Activated T-helper 1 cell treated with anti-CD3 and anti-CD28 coated beads, Interleukin-12 subunit alpha, Interleukin-12 subunit beta, Interleukin-2, Interleukin-4 antibody, amounts not matched to agents 30 ng/mL and 10 ng/mL and 1 ng/mL, durations not matched to agents 14 hours and 24 hours and 36 hours (primary cell): ENCODE data around the gene IBSP. TPM values are rescaled to one million over a fixed set of nuclear protein-coding genes. Genes with fewer than 3 reads are reported as not detected.

Source experiments
- DNase-seq: peaks from one replicate; pipeline ENCODE4 v3.0.0; 2021; ENCODE audit warnings: low spot score
- H3K27ac Mint-ChIP-seq: one replicate; pipeline ENCODE4 v1.8.0; 2021; ENCODE audit warnings: mild to moderate bottlenecking, mixed read lengths
- H3K27me3 Mint-ChIP-seq: one replicate; pipeline ENCODE4 v1.8.0; 2022; ENCODE audit warnings: mild to moderate bottlenecking, moderate library complexity, mixed read lengths; ENCODE audit not compliant: insufficient read depth
- H3K36me3 Mint-ChIP-seq: one replicate; pipeline ENCODE4 v1.8.0; 2021; ENCODE audit warnings: low read depth, mixed read lengths
- H3K4me1 Mint-ChIP-seq: one replicate; pipeline ENCODE4 v1.8.0; 2021; ENCODE audit warnings: low read depth, mixed read lengths
- H3K4me3 Mint-ChIP-seq: one replicate; pipeline ENCODE4 v1.8.0; 2021; ENCODE audit warnings: mild to moderate bottlenecking, moderate library complexity, mixed read lengths
- H3K9me3 Mint-ChIP-seq: one replicate; pipeline ENCODE4 v1.8.0; 2021; ENCODE audit warnings: mixed read lengths
- intact Hi-C: fragments of 100-400 bp; cut with micrococcal nuclease; formaldehyde crosslinking; loops from one replicate; pipeline ENCODE4 v1.15.1; 2024
- total RNA-seq: library from RNA; stranded (reverse); gene quantifications from 2 replicates; pipeline ENCODE4 v1.2.3, GENCODE V29; 2022

The IBSP gene
- total RNA-seq, 1 donor from 2014 or later = not detected

- H3K4me3 Mint-ChIP-seq = no peak overlapping the region
- DNase-seq = no peak
- no peaks in the 10 kb centered on the region for H3K9me3 Mint-ChIP-seq
- peaks cover 4% of the 10 kb centered on the region for H3K4me1 Mint-ChIP-seq
- no peak overlapping the region for H3K27ac Mint-ChIP-seq
- intact Hi-C loops = loop anchor here (10.0 kb wide), 2 partner anchors 349 to 469 kb away; no protein-coding TSS in a partner anchor
- H3K27me3 Mint-ChIP-seq = peaks cover 35% of the 10 kb centered on the region
- no peaks in the 10 kb centered on the region for H3K36me3 Mint-ChIP-seq
Observed at GRCh38 chr4:87843936-87844335, 44.6 kb downstream of the IBSP start.

- peaks cover 33% of the 10 kb centered on the region for H3K27me3 Mint-ChIP-seq
- intact Hi-C loops = loop anchor here (10.0 kb wide), 2 partner anchors 350 to 470 kb away; no protein-coding TSS in a partner anchor
Observed at GRCh38 chr4:87844452-87844851, 45.1 kb downstream of the IBSP start.

GRCh38 chr4:87846226-87846625 is 46.9 kb downstream of the IBSP start:
- no peak for DNase-seq
- H3K9me3 Mint-ChIP-seq = no peaks in the 10 kb centered on the region
- intact Hi-C loops = loop anchor here (10.0 kb wide), 2 partner anchors 351 to 471 kb away; no protein-coding TSS in a partner anchor
- H3K36me3 Mint-ChIP-seq = no peaks in the 10 kb centered on the region
- no peak overlapping the region for H3K4me3 Mint-ChIP-seq
- H3K27ac Mint-ChIP-seq = no peak overlapping the region
- H3K4me1 Mint-ChIP-seq = peaks cover 13% of the 10 kb centered on the region
- peaks cover 30% of the 10 kb centered on the region for H3K27me3 Mint-ChIP-seq

More at GRCh38 chr4:87844452-87844851, 45.1 kb downstream of the IBSP start:
- Mint-ChIP-seq H3K36me3 (no peaks in the 10 kb centered on the region), H3K9me3 (no peaks in the 10 kb centered on the region), H3K27ac (no peak overlapping the region), H3K4me3 (no peak overlapping the region), H3K4me1 (peaks cover 9% of the 10 kb centered on the region)
- no peak for DNase-seq

GRCh38 chr4:87848622-87849351 is 49.4 kb downstream of the IBSP start:
- no peaks in the 10 kb centered on the region for H3K36me3 Mint-ChIP-seq
- H3K27me3 Mint-ChIP-seq = peaks cover 22% of the 10 kb centered on the region
- intact Hi-C loops = loop anchor here (1.0 to 10.0 kb wide), 4 partner anchors 169 to 474 kb away; no protein-coding TSS in a partner anchor
- H3K27ac Mint-ChIP-seq = no peak overlapping the region
- peak; percentile 6 for DNase-seq
- no peaks in the 10 kb centered on the region for H3K9me3 Mint-ChIP-seq
- H3K4me1 Mint-ChIP-seq = peaks cover 13% of the 10 kb centered on the region
- H3K4me3 Mint-ChIP-seq = no peak overlapping the region

- H3K27ac Mint-ChIP-seq = no peak overlapping the region
- H3K4me3 Mint-ChIP-seq = no peak overlapping the region
- DNase-seq = no peak
- H3K4me1 Mint-ChIP-seq = peaks cover 13% of the 10 kb centered on the region
- H3K9me3 Mint-ChIP-seq = no peaks in the 10 kb centered on the region
- intact Hi-C loops = loop anchor here (1.0 to 10.0 kb wide), 5 partner anchors 170 to 668 kb away; no protein-coding TSS in a partner anchor
- peaks cover 15% of the 10 kb centered on the region for H3K27me3 Mint-ChIP-seq
- no peaks in the 10 kb centered on the region for H3K36me3 Mint-ChIP-seq
Observed at GRCh38 chr4:87849612-87850011, 50.3 kb downstream of the IBSP start.

GRCh38 chr4:87851332-87851731 is 52.0 kb downstream of the IBSP start:
- no peak overlapping the region for H3K4me3 Mint-ChIP-seq
- no peaks in the 10 kb centered on the region for H3K9me3 Mint-ChIP-seq
- no peak for DNase-seq
- H3K36me3 Mint-ChIP-seq = no peaks in the 10 kb centered on the region
- intact Hi-C loops = loop anchor here (5.0 kb wide), 1 partner anchor 666 kb away; no protein-coding TSS in a partner anchor
- no peak overlapping the region for H3K27ac Mint-ChIP-seq
- peaks cover 13% of the 10 kb centered on the region for H3K4me1 Mint-ChIP-seq
- peaks cover 14% of the 10 kb centered on the region for H3K27me3 Mint-ChIP-seq

GRCh38 chr4:87851953-87852352 is 52.6 kb downstream of the IBSP start:
- intact Hi-C loops = loop anchor here (2.0 to 5.0 kb wide), 2 partner anchors 181 to 665 kb away; no protein-coding TSS in a partner anchor
- Mint-ChIP-seq H3K27ac (no peak overlapping the region), H3K4me1 (peaks cover 13% of the 10 kb centered on the region), H3K9me3 (no peaks in the 10 kb centered on the region), H3K36me3 (no peaks in the 10 kb centered on the region), H3K4me3 (no peak overlapping the region), H3K27me3 (peaks cover 14% of the 10 kb centered on the region)
- DNase-seq = no peak

- DNase-seq = no peak
- H3K27ac Mint-ChIP-seq = no peak overlapping the region
- H3K4me1 Mint-ChIP-seq = peaks cover 13% of the 10 kb centered on the region
- no peak overlapping the region for H3K4me3 Mint-ChIP-seq
- no peaks in the 10 kb centered on the region for H3K9me3 Mint-ChIP-seq
- peaks cover 9% of the 10 kb centered on the region for H3K27me3 Mint-ChIP-seq
- H3K36me3 Mint-ChIP-seq = no peaks in the 10 kb centered on the region
- intact Hi-C loops = loop anchor here (1.0 to 5.0 kb wide), 5 partner anchors 120 to 664 kb away; no protein-coding TSS in a partner anchor
Observed at GRCh38 chr4:87853108-87853507, 53.8 kb downstream of the IBSP start.

GRCh38 chr4:87853891-87854290 is 54.5 kb downstream of the IBSP start:
- Mint-ChIP-seq H3K36me3 (no peaks in the 10 kb centered on the region), H3K4me1 (peaks cover 10% of the 10 kb centered on the region), H3K9me3 (no peaks in the 10 kb centered on the region), H3K27ac (no peak overlapping the region), H3K4me3 (no peak overlapping the region), H3K27me3 (peaks cover 10% of the 10 kb centered on the region)
- intact Hi-C loops = loop anchor here (1.0 to 5.0 kb wide), 5 partner anchors 119 to 663 kb away; no protein-coding TSS in a partner anchor
- no peak for DNase-seq

- no peak for DNase-seq
- intact Hi-C loops = no loop called here
- H3K36me3 Mint-ChIP-seq = no peaks in the 10 kb centered on the region
- H3K4me3 Mint-ChIP-seq = no peak overlapping the region
- no peaks in the 10 kb centered on the region for H3K9me3 Mint-ChIP-seq
- H3K4me1 Mint-ChIP-seq = no peaks in the 10 kb centered on the region
- H3K27me3 Mint-ChIP-seq = peaks cover 10% of the 10 kb centered on the region
- no peak overlapping the region for H3K27ac Mint-ChIP-seq
Observed at GRCh38 chr4:87855559-87855958, 56.2 kb downstream of the IBSP start.

- H3K4me1 Mint-ChIP-seq = no peaks in the 10 kb centered on the region
- no peaks in the 10 kb centered on the region for H3K9me3 Mint-ChIP-seq
- DNase-seq = no peak
- no peaks in the 10 kb centered on the region for H3K36me3 Mint-ChIP-seq
- intact Hi-C loops = no loop called here
- no peak overlapping the region for H3K4me3 Mint-ChIP-seq
- H3K27ac Mint-ChIP-seq = no peak overlapping the region
- peaks cover 10% of the 10 kb centered on the region for H3K27me3 Mint-ChIP-seq
Observed at GRCh38 chr4:87856816-87857215, 57.5 kb downstream of the IBSP start.

- Mint-ChIP-seq H3K4me3 (no peak overlapping the region), H3K27ac (no peak overlapping the region), H3K27me3 (peaks cover 10% of the 10 kb centered on the region), H3K36me3 (no peaks in the 10 kb centered on the region), H3K9me3 (no peaks in the 10 kb centered on the region), H3K4me1 (no peaks in the 10 kb centered on the region)
- no peak for DNase-seq
- intact Hi-C loops = no loop called here
Observed at GRCh38 chr4:87857789-87858188, 58.4 kb downstream of the IBSP start.
